ENCODE results near the gene SMKR1.

- TF ChIP-seq, protein P1, sequence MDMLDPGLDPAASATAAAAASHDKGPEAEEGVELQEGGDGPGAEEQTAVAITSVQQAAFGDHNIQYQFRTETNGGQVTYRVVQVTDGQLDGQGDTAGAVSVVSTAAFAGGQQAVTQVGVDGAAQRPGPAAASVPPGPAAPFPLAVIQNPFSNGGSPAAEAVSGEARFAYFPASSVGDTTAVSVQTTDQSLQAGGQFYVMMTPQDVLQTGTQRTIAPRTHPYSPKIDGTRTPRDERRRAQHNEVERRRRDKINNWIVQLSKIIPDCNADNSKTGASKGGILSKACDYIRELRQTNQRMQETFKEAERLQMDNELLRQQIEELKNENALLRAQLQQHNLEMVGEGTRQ (IDR thresholded peaks at IDR 0.05; ENCODE audit: low read length) = no peak
- TF ChIP-seq YY1 (IDR thresholded peaks at IDR 0.05; ENCODE audit: low read depth, low read length) (no peak), BRCA1 (IDR thresholded peaks at IDR 0.05; ENCODE audit: low read depth, low read length) (no peak)
These were observed 38.1 kb upstream of the SMKR1 start for GRCh38 chr7:129464194-129464593.
